GM18508 (cell line): ENCODE measurements around the gene YWHAB.
"Not testable (repeated sequence)": the region's sequence is repeated elsewhere in the genome, so short reads cannot be mapped to it uniquely, and the experiment has no call there.

Experiments
- ATAC-seq: cut with Tn5 transposase; IDR thresholded peaks from one replicate; pipeline ENCODE4 v1.9.1; 2021; ENCODE audit warnings: moderate number of reproducible peaks; ENCODE audit not compliant: insufficient read depth, unreplicated experiment

The YWHAB gene

GRCh38 chr20:44885392-44886265, at the start of gene YWHAB:
YWHAB (plus strand) TSS chr20:44885705; CDS start chr20:44901534, 15,829 bp downstream.
- ATAC-seq = peak; percentile 49

- ATAC-seq = no peak
Observed at GRCh38 chr20:44836601-44837120, 48.8 kb upstream of the YWHAB start.

- no peak for ATAC-seq
Observed at GRCh38 chr20:44837946-44838345, 47.6 kb upstream of the YWHAB start.

GRCh38 chr20:44838521-44838920, 47.0 kb upstream of the YWHAB start:
- no peak for ATAC-seq

GRCh38 chr20:44839481-44839880, 46.0 kb upstream of the YWHAB start:
- ATAC-seq = no peak

GRCh38 chr20:44840826-44841225, 44.7 kb upstream of the YWHAB start:
- ATAC-seq = no peak

- no peak for ATAC-seq
Observed at GRCh38 chr20:44841955-44842354, 43.5 kb upstream of the YWHAB start.

GRCh38 chr20:44843876-44844275, 41.6 kb upstream of the YWHAB start:
- ATAC-seq = no peak

- ATAC-seq = no peak
Observed at GRCh38 chr20:44848254-44849015, 37.1 kb upstream of the YWHAB start.

- no peak for ATAC-seq
Observed at GRCh38 chr20:44849703-44850102, 35.8 kb upstream of the YWHAB start.

- ATAC-seq = no peak
Observed at GRCh38 chr20:44850272-44850671, 35.2 kb upstream of the YWHAB start.

GRCh38 chr20:44850837-44851236, 34.7 kb upstream of the YWHAB start:
- no peak for ATAC-seq

GRCh38 chr20:44851545-44851944, 34.0 kb upstream of the YWHAB start:
- ATAC-seq = no peak

GRCh38 chr20:44856442-44856841, 29.1 kb upstream of the YWHAB start:
- ATAC-seq = no peak

GRCh38 chr20:44856856-44857448, 28.6 kb upstream of the YWHAB start:
- no peak for ATAC-seq

- no peak for ATAC-seq
Observed at GRCh38 chr20:44858606-44859360, 26.7 kb upstream of the YWHAB start.

GRCh38 chr20:44861531-44862006, 23.9 kb upstream of the YWHAB start:
- no peak for ATAC-seq

GRCh38 chr20:44862286-44862685, 23.2 kb upstream of the YWHAB start:
- no peak for ATAC-seq

GRCh38 chr20:44863365-44864084, 22.0 kb upstream of the YWHAB start:
- not testable (repeated sequence) for ATAC-seq
